OCI-LY1 (cell line): Measurements from ENCODE around the gene ST6GAL1.
"Not testable (repeated sequence)": the region's sequence is repeated elsewhere in the genome, so short reads cannot be mapped to it uniquely, and the experiment has no call there.

Experiments
- CTCF ChIP-seq: fragments of 200-600 bp; sonication (generic), shearing (Covaris generic); IDR thresholded peaks from 2 replicates; pipeline ENCODE4 v1.5.1; 2017; ENCODE audit warnings: mild to moderate bottlenecking, antibody characterized with exemption, low read length, moderate library complexity, mixed read lengths
- EZH2 ChIP-seq: fragments of 200-600 bp; sonication (generic), shearing (Covaris generic); IDR thresholded peaks from 2 replicates; pipeline ENCODE4 v1.8.0; 2017; ENCODE audit warnings: borderline replicate concordance, mixed run types, mild to moderate bottlenecking, antibody characterized with exemption, low read length, moderate library complexity, mixed read lengths

GRCh38 chr3:186893071-186893470 lies 37.3 kb upstream of the ST6GAL1 start:
- TF ChIP-seq CTCF, EZH2: not testable (repeated sequence)
